GM21360 (cell line): Measurements from ENCODE around the gene PDGFA.

ENCODE experiments used
- ATAC-seq: cut with Tn5 transposase; IDR thresholded peaks from one replicate; pipeline ENCODE4 v1.9.1; 2021; ENCODE audit warnings: mild to moderate bottlenecking, moderate library complexity; ENCODE audit not compliant: unreplicated experiment

Gene PDGFA

DNA sequence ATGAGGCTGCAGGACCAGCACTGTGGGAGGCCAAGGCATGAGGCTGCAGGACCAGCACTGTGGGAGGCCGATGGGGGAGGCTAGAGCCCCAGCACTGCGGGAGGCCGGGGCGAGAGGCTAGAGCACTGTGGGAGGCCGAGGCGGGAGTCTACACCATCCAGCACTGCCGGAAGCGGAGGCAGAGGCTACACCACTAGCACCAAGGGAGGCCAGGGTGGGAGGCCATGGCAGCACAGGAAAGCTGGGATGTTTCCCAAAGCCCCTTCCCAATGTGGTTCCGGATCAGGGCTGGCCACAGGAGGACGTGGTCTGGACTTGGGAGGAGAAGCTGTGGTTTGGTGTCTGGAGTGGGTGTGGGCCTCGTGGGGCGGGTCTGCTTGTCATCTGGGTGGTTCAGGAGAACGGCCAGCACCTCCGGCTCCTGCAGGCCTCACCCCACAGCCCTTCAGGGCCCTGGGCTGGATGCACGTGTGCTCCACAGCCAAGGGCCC, 43.6 kb downstream of the PDGFA start:
- ATAC-seq = no peak

DNA sequence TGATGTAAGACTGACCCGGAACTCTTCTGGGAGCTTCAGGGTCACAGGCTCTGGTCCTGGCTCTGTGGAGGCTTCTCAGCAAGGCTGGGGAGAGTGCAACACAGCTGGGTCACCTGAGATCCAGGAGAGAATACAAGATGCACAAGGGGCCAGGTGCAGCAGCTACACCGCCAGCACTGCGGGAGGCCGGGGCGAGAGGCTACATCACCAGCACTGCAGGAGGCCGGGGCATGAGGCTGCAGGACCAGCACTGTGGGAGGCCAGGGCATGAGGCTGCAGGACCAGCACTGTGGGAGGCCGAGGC, 44.3 kb downstream of the PDGFA start:
- ATAC-seq = no peak

- no peak for ATAC-seq
Observed at GRCh38 chr7:474605-475424, 44.8 kb downstream of the PDGFA start.

- no peak for ATAC-seq
Observed at GRCh38 chr7:473870-474604, 45.6 kb downstream of the PDGFA start.

DNA sequence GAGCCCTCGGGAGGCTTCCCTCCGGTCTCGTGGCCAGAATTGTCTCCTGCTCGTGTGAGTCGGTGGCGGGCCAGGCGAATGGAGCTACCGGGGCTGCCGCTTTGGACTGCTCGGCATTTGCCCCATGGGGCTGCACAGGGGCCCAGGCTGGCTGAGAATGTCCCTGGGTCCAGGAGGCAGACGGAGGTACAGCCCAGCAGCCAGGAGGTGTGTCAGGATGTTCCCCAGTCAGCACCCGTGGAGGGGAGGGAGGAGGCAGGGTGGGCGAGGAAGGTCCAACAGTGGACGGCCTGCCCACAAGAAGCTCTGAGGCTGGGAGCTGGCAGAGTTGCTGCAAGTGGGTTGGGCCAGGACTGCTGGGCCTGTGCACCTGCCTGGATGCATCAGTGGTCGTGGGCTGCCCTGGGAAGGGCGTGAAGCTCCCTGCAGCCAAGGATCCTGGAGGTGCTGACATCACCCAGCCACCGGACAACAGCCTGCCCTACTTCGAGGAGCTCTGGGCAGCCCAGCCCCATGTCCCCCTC, 46.4 kb downstream of the PDGFA start:
- ATAC-seq = no peak

DNA sequence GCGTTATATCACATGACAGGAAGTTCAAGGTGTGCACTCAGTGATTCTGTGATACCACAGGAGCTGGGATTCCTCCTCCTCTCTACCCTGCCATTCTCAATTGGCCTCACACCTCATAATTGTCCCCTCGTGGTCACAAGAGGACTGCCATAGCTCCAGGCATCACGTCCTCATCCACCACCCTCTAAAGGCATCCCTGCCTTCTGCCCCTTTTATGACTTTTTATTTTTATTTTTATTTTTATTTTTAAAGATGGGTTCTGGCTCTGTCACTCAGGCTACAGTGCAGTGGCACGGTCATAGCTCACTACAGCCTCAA, 47.0 kb downstream of the PDGFA start:
- ATAC-seq = no peak

DNA sequence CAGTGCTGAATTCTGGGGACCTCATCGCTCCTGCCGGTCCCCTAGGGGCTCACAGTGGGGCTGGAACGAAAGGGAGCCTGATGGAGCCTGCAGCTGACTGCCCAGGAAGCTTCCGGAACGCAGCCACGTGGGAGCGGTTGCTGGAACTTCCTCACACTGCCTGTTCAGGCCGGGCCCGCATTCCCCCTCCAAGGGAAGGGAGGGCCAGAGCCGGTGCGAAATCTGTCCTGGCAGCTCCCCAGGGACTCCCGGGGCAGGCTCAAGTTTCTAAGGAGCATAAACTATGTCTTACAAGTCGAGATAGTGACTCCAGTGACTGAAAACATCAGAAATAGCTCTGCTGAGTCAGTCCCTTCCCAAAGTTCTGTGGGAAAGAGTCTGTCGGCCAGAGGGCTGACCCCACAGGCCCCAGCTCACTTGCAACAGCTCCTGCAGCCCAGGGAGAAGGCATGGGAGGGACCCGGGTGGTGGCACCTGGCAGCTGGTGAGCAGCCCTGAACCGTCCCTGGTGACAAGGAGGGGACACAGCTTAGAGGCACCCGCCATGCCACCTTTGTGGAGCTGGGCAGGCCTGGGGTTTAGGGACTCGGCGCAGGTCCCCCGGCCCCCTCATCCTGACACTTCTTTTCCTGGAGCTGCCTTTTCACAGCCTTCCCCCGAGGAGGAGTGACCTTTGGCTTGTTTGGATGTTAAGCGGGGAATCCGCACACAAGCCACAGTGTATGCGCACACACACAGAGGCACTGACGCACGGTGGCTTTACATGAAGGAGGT, 47.6 kb downstream of the PDGFA start:
- ATAC-seq = no peak

GRCh38 chr7:471191-471865, 48.3 kb downstream of the PDGFA start:
- ATAC-seq = no peak

GRCh38 chr7:469563-469961, 50.1 kb downstream of the PDGFA start:
- no peak for ATAC-seq

GRCh38 chr7:468681-469562, 50.7 kb downstream of the PDGFA start:
- ATAC-seq = no peak

DNA sequence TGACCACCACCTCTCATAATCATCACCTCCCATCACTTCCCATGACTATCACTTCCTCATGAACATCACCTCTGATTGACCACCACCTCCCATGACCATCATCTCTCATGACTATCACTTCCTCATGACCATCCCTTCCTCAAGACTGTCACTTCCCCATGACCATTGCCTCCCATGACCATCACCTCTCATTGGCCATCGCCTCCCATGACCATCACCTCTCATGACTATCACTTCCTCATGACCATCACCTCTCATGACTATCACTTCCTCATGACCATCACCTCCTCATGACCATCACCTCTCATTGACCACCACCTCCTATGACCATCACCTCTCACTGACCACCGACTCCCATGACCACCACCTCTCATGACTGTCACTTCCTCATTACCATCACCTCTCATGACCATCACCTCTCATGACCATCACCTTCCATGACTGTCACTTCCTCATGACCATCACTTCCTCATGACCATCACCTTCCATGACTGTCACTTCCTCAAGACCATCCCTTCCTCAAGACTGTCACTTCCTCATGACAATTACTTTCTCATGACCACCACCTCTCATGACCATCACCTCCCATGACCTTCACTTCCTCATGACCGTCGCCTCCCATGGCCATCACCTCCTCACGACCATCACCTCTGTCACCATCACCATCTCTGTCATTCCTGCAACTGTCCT, 51.6 kb downstream of the PDGFA start:
- no peak for ATAC-seq

GRCh38 chr7:467393-467828, 52.2 kb downstream of the PDGFA start:
- ATAC-seq = no peak

GRCh38 chr7:466465-467191, 53.0 kb downstream of the PDGFA start:
- ATAC-seq = no peak

GRCh38 chr7:465710-466400, 53.8 kb downstream of the PDGFA start:
- ATAC-seq = no peak

DNA sequence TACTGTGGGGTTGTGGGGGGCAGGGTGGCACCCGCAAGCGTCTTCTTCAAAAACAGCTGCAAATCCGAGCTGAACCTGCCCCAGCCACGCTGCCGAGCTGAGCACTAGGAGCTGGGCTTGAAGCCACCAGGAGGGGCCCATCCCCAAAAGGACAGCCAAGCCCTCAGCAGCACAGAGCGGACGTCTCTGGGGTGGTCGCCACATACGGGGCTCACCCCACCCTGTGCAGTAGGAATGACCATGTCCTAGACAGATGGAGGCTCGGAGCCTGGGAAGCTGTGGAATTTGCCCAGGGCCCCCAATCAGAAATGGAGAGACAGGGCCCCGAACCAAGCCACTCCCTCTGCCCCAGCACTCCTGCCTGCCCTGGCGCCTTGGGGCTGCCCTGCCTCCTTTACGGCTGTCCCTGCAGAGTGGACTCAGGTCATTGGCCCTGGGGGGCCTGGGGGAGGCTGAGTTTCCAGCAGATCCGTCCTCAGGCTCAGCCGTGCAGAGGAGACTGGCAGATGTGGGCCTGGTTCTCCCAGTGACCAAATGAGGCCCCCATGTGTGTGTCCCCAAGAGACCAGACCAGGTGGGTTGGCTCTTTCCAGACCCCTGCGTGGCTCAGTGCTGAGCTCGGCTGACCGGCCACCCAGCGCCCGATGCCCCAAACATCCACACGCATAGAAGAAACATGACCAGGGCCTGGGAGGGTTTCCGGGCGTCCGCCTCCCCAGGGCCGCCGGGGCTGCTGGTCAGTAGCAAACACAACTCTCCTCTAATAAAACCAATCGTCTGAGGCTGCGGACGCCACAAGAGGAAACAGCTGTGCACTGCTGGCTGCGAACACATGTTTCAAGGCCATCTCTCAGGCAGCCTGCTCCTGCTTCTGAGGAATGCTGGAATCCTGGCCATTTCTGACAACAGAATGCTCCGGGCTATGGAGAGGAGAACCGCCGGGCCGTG, 54.9 kb downstream of the PDGFA start:
- ATAC-seq = no peak

- ATAC-seq = no peak
Observed at GRCh38 chr7:463817-464453, 55.7 kb downstream of the PDGFA start.
